Right lobe of liver (tissue), 4 donors: ENCODE results near the gene PLBD2.

ENCODE experiments used
- CTCF ChIP-seq, 4 donors: fragments of 200-600 bp in 3 of 4; fragments of 450-650 bp in 1 of 4; IDR thresholded peaks; one replicate each; pipeline versions ENCODE4 v1.5.1 to v1.8.0; 2016 to 2022; ENCODE audit warnings: antibody characterized with exemption in 4 of 4, mild to moderate bottlenecking in 2 of 4
- POLR2A ChIP-seq: fragments of 450-650 bp; IDR thresholded peaks from one replicate; pipeline ENCODE4 v1.6.1; 2017; ENCODE audit warnings: antibody characterized with exemption, mild to moderate bottlenecking
- donor health status: DM: no; HTN: no; CAD: no.
- donor health status: DM: no; HTN: no; CAD: no.
- donor health status: DM: no; HTN: yes; CAD: no.

- TF ChIP-seq CTCF (IDR thresholded peaks at IDR 0.05) (no peak), POLR2A (peak; percentile 43)
Measured at GRCh38 chr12:113395119-113395518, 36.7 kb downstream of the PLBD2 start.
